ENCODE results near the gene AMN.

AMN gene

GRCh38 chr14:102898776-102899515 lies 23.5 kb upstream of the AMN start:
- DNase-seq (ENCODE audit: low read depth) = no peak

- DNase-seq (ENCODE audit: low read depth) = no peak
Measured at GRCh38 chr14:102899516-102899900, 23.0 kb upstream of the AMN start.

- no peak for DNase-seq (ENCODE audit: low read depth)
Measured at GRCh38 chr14:102900631-102901571, 21.6 kb upstream of the AMN start.

DNA sequence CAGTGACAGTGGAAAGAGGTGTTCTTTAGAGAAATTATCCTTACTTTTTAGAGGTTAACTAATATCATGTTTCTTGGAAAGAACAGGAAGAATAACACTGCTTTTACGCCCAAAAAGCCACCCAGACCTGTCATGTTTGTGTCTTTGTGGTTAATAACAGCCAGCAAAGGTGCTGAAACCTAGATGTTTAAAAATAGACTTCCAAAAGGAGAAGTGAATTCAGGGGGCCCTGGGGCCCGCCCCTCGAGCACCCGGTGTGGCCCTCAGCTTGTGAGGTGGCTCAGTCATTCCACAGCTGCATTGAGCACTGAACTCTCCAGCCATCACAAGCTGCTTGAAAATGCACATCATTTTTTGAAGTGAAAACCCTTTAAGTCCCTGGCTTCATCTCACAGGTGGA lies 20.8 kb upstream of the AMN start:
- no peak for DNase-seq (ENCODE audit: low read depth)

DNA sequence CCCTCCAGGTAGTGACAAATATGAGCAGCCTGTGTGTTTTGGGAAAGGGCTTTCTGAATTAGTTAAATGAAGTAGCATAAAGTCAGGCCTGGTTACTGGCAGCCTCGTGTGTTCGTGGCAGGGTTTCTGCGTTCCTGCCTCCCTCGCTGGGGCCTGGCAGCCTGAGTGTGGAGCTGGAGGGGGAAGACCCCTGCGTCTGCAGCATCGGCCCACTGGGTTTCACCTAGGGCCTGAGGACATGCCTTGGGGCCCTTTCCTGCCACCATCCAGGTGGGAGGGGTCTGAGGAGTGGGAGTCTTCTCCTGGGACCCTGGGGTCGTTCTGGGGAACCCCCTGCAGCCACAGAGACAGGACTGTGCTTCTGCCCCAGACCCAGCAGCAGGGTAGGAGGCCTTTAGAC lies 20.4 kb upstream of the AMN start:
- DNase-seq (ENCODE audit: low read depth) = no peak

DNA sequence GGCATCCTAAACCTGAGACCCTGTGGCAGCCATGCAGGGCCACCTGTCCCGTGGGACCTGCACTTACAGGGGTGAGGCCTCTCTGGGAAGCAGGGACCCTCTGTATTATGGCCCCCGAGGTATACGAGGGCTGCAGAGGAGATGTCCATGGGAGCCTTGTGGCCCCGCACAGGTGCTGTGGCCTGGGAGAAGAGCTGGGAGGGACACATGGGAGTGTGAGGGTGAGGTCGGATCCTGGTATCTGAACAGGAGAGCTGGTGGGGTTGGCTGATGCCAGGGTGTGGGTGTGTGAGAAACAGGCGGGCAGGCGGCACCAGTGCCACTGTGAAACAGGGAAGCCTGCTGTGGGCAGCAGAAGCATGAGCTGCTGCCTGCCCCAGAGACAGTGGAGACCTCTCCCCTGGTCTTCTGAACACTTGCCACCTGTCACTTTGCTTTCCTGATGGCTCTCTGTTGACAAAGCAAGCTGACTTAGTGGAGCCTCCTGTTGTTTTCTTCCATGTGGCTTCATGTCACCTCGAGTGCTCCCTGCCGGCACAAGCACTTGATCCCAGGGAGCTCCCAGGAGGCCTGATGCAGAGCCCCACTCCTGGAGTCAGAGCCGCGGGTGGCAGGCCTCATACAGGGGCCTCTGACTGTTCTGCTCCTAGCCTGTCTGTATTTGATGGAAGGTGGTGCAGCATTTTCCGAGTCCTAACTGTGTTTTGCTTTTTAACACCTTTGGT lies 19.8 kb upstream of the AMN start:
- no peak for DNase-seq (ENCODE audit: low read depth)

GRCh38 chr14:102903248-102903888 lies 19.1 kb upstream of the AMN start:
- DNase-seq (ENCODE audit: low read depth) = no peak

DNA sequence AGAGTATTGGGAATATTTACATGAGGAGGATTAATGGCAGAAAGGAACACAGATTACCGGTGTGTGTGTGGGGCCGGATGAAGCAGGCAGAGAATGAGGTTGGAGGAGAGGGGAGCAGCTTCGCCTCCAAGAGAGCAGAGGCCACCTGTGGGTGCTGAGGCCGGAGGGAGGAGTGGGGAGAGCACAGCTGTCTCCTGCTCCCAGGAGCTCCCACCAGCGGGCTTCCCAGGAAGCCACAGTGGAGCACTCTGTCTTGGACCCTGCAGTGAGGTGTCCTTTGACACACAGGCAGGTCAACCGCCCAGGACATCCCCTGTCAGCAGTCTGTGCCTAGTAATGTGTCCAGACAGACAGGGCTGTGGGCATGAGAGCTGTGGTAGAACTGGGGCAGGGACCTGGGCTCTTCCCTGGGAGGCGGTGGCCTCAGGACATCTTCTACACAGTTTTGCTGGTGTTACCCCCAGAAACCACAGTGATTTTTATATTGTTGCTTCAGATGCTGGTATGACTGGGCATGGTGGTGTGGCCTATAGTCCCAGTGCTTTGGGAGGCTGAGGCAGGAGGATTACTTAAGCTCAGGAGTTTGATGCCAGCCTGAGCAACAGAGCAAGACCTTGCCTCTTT lies 18.5 kb upstream of the AMN start:
- DNase-seq (ENCODE audit: low read depth) = no peak

GRCh38 chr14:102905116-102906108 lies 17.1 kb upstream of the AMN start:
- DNase-seq (ENCODE audit: low read depth) = no peak

DNA sequence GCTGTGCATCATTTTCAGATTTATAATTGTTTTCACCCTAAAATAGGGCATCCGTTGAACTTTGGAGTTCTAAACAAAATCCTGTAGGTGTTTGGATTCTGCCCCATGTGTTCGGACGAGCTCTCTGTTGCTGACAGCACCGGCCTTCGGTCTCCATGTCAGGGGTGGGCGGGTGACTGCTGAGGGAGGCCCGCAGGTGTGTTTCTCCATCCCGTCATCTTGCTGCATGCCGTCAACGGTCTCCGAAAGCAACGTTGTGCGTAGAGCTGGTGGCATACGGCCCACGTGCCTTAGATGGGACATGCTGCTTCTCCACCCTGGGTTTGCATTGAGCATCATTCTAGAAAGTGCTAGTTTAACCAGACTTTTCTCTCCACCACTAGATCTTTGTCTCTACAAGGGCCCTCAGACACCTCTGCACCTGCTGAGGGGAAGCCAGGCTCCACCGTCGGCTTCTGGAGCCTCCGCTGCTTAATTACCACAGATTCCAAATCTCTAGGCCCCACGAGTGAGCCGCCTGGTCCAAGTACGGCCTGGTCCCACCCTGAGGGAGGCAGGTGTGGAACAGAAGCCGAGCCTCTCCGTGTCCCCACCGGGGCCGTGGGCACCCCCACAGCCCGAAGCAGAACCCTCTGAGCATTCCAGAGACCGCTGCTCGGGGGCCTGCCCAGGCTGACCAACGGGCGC lies 15.7 kb upstream of the AMN start:
- DNase-seq (ENCODE audit: low read depth) = no peak

DNA sequence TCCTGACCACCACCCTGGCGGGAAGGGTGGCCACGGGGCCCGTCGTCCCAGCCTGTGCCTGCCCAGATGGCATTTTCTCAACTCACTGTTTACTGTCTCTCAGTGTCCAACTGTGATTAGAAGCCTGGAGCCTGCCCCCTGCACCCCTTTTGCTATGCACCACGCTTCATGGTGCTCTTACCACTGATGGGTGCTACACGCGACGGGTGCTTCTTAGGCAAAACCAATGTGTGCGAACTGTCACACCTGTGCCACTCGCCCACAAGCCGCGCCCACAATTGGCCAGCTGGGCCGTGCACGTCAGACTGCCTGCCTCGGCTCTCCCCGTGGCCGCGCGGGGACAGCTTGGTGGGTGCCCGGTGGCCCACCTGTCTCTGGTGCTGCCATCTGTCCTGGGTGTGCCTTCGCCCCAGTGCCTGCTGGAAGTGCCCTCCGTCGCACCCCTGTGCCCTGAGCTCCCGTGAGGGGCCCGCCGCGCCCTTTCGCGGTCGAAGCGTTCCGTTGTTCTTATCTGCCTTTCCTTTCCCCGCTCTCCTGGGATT lies 15.1 kb upstream of the AMN start:
- no peak for DNase-seq (ENCODE audit: low read depth)

GRCh38 chr14:102907980-102908730 lies 14.3 kb upstream of the AMN start:
- DNase-seq (ENCODE audit: low read depth) = no peak

- DNase-seq (ENCODE audit: low read depth) = no peak
Measured at GRCh38 chr14:102908766-102909455, 13.6 kb upstream of the AMN start.

GRCh38 chr14:102909462-102909861 lies 13.0 kb upstream of the AMN start:
- no peak for DNase-seq (ENCODE audit: low read depth)

- DNase-seq (ENCODE audit: low read depth) = no peak
Measured at GRCh38 chr14:102909911-102910310, 12.6 kb upstream of the AMN start.

- no peak for DNase-seq (ENCODE audit: low read depth)
Measured at GRCh38 chr14:102910442-102910841, 12.0 kb upstream of the AMN start.

GRCh38 chr14:102911541-102911951 lies 10.9 kb upstream of the AMN start:
- DNase-seq (ENCODE audit: low read depth) = no peak

Data from fibroblast of the conjunctiva (primary cell).